Stimulated activated CD4-positive, alpha-beta T cell treated with anti-CD3 and anti-CD28 coated beads, TNF-alpha, amount 100 ng/mL, for 4 hours (primary cell): ENCODE results near the gene MARCHF5.
"Not testable (repeated sequence)": the region's sequence is repeated elsewhere in the genome, so short reads cannot be mapped to it uniquely, and the experiment has no call there.

ENCODE experiments used
- DNase-seq, 3 experiments: peaks; one replicate each; pipeline ENCODE4 v3.0.0-alpha.2; 2020; ENCODE audit warnings: low read depth in 3 of 3

The MARCHF5 gene

GRCh38 chr10:92304061-92304460 is 13.1 kb downstream of the MARCHF5 start:
- DNase-seq: no peak

GRCh38 chr10:92305133-92306072 is 14.4 kb downstream of the MARCHF5 start:
- no peak for DNase-seq

GRCh38 chr10:92309272-92309671 is 18.3 kb downstream of the MARCHF5 start:
- no peak for DNase-seq

GRCh38 chr10:92313750-92314149 is 22.8 kb downstream of the MARCHF5 start:
- no peak for DNase-seq

- no peak for DNase-seq
These were observed 25.6 kb downstream of the MARCHF5 start for GRCh38 chr10:92316610-92317009.

- DNase-seq: no peak
These were observed 32.1 kb downstream of the MARCHF5 start for GRCh38 chr10:92323079-92323478.

- DNase-seq: no peak
These were observed 36.8 kb downstream of the MARCHF5 start for GRCh38 chr10:92327445-92328433.

GRCh38 chr10:92328993-92329392 is 38.0 kb downstream of the MARCHF5 start:
- DNase-seq: no peak

GRCh38 chr10:92329927-92330326 is 39.0 kb downstream of the MARCHF5 start:
- not testable (repeated sequence) for DNase-seq

GRCh38 chr10:92342796-92343195 is 51.8 kb downstream of the MARCHF5 start:
- no peak for DNase-seq

GRCh38 chr10:92345575-92345974 is 54.6 kb downstream of the MARCHF5 start:
- not testable (repeated sequence) for DNase-seq

- not testable (repeated sequence) for DNase-seq
These were observed 56.2 kb downstream of the MARCHF5 start for GRCh38 chr10:92347035-92347676.

GRCh38 chr10:92350411-92350810 is 59.4 kb downstream of the MARCHF5 start:
- DNase-seq: no peak

- DNase-seq: no peak
These were observed 63.6 kb downstream of the MARCHF5 start for GRCh38 chr10:92354587-92354986.

GRCh38 chr10:92356041-92356440 is 65.1 kb downstream of the MARCHF5 start:
- DNase-seq: no peak

- no peak for DNase-seq
These were observed 72.5 kb downstream of the MARCHF5 start for GRCh38 chr10:92363498-92363897.

- no peak for DNase-seq
These were observed 75.5 kb downstream of the MARCHF5 start for GRCh38 chr10:92366412-92367021.

- DNase-seq: no peak
These were observed 87.0 kb downstream of the MARCHF5 start for GRCh38 chr10:92377962-92378361.

- DNase-seq: no peak
These were observed 90.6 kb downstream of the MARCHF5 start for GRCh38 chr10:92381543-92381954.

GRCh38 chr10:92382631-92383030 is 91.7 kb downstream of the MARCHF5 start:
- DNase-seq: no peak

- DNase-seq: no peak
These were observed 93.8 kb downstream of the MARCHF5 start for GRCh38 chr10:92384741-92385140.
